HG02884 (cell line): ENCODE measurements around the gene OSCP1.

ENCODE experiments used
- ATAC-seq: cut with Tn5 transposase; IDR thresholded peaks from one replicate; pipeline ENCODE4 v1.9.1; 2021; ENCODE audit warnings: mild to moderate bottlenecking, moderate library complexity; ENCODE audit not compliant: unreplicated experiment

Gene OSCP1

DNA sequence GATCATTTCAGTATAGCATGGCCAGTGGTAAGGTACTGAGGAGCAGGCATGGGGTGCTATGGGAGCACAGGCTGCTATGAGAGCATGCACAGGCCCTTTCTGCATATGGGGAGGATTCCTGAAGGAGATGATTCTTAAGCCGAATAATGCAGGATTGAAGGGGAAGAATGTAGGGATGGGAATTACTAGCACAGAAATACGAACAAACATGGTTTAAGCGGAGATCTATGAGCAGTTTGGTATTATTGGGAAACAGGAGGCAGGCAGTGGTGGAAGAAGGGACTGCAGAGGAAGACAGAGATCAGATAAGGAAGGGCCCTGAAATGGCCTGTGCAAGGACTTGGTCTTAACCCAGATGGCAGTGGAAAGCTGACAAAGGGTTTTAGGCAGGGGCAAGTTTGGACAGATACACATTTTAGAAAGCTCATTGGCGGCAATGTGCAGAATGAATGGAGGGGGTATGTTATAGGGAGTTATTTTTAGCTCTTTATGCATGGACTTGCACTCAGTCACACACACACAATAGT is 1.7 kb downstream of the OSCP1 start:
- no peak for ATAC-seq

DNA sequence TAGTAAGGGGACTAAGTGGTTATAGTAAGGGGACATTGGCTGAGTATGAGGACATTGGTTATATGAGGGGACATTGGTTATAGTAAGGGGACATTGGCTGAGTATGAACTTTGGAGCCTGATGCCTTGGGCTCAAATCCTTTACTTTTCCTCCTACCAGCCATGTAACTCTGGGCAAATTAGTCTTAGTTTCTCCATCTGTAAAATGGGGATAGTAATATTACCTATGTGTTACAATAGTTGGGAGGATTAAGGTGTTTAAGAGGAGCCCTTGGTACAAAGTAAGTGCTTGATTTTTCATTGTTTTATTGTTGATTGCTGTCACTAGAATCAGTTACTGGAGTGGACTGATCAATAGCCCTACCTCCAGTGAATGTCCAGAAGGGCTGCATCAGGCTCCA is 2.8 kb downstream of the OSCP1 start:
- ATAC-seq: no peak

DNA sequence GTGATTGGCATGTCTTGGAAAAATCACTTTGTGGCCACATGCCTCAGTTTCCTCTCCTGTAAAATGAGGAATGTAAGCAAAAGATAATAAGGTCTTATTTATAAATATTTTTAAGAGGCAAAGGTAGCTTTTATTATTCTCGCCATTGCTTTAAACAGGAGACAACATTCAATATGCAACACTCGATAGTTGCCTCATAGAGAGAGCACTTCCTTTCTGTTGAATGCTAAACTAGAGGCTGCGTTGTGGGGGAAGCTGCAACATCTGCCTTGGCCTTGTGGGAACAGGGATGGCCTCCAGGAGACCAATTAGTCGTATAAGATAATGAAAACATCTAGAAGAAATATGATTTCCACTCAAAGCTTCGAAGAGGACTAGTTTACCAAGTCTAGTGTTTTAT is 3.5 kb downstream of the OSCP1 start:
- no peak for ATAC-seq

DNA sequence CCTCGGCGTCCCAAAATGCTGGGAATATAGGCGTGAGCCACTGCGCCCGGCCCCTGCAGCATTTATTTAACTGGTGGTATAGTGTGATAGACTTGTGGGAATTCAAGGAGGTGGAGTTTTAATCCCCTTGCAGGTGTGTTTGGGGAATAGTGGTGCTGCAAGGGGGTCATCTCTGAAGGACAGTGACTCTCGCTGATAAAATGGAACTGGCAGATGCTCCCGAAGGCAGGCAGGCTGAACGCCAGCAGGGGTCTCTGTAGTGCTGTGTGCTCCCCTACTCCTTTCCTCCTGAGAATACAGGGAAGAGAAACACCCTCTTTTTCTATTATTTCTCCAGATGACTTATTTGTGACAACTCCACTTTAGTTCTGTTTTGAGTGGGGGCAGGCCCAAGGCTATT is 4.0 kb downstream of the OSCP1 start:
- ATAC-seq: no peak

DNA sequence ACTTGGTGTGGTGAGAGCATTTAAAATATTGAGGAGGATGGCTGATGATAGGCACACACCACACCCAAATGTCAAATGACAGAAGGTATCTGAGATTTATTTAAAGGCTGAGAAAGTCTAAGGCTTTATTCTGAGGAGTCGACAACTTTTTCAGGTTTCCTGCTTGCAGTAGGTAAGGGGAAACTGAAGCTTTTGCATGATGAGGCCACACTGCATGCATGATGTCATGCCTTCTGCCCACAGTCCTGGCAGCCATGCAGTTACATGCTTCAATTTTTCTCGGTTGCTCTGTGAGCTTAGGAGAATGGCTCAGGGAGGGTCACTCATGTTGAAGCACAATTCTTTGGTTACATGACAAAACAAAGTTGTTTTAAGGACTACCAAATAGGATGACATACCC is 7.0 kb downstream of the OSCP1 start:
- no peak for ATAC-seq

DNA sequence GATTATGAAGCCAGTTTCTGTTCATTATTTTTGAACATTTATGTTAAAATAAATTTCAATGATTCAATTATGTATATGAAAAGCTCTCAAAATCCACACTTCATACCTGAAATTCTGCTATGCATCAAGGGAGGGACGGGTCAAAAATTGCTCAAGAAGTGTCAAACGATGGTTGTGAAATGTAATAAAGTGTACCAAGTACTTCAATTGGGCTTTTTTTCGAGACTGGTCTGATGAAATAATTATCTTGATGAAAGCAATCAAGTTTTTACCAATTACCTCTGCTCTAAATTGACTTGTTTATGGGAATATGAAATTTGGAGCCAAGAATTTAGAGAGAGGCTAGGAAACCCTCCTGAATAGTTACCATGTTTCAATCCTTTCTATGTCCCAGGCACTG is 7.9 kb downstream of the OSCP1 start:
- ATAC-seq: no peak

DNA sequence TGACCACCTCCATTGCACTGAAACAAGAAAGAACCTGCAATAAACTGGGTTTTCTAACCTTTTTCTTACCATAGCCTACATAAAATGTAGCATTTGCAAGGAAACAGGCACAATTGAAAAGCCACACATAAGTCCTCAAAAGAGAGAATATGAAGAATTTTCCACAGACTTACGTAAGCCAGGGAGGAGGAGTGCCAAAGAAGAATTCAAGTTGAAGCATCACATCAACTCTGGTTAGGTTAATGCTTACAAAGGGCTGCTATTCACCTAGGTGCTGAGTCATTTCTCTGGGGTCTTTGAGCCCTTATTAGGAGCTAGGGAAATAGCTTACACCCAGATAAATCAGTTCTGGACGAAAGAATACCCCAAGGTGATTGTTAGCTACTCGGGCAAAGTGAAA is 9.6 kb downstream of the OSCP1 start:
- no peak for ATAC-seq

DNA sequence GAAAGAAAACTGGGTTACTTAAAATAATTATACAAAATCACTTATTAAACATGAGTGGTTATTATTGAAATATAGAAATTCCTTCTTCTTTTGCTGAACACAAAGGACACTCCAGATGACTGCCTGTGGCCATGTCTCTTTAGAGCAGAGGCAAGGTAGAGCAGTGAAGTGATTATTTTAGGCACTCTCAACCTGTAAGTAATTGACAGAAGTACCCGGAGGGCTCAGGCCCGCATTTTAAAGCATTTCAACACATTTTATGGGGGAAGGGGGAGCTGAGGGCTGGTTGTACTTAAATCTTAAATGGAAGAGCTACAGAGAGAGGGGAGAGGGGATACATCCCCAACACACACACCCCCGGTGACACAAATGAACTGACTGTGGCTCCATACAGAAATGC is 10.2 kb downstream of the OSCP1 start:
- ATAC-seq: no peak

DNA sequence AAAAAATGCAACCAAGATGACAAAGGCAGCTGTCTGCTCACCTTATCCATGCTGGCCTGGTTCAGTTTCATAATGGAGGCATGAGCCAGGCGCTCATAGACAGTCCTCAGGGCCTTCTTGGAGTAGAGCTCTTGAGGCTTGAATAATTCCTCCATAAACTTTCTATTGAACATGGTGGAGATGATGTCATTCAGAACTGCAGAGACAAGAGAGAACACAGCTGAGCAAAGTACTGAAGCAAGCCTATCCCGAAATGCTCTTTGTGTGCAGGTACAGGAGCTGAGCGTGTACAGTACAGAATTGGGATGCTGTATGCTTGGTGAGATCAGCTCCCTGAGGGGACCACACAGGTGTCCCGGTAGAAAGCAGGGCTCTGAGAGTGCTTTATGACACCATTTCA is 11.5 kb downstream of the OSCP1 start:
- no peak for ATAC-seq

DNA sequence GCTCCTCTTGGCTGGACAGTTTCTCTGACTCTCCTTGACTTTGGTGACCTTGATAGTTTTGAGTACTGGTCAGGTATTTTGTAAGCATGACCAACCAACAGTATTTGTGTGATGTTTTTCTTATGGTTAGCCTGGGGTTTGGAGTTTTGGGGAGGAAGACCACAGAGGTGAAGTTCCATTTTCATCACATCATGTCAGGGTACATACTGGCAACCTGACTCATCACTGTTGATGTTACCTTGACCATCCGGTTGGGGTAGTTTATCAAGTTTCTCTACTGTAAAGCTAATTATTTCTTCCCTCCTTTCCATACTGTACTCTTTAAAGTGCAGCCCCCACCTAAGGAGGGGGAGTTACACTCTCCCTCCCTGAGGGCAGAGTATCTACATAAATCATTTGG is 13.4 kb downstream of the OSCP1 start:
- no peak for ATAC-seq

DNA sequence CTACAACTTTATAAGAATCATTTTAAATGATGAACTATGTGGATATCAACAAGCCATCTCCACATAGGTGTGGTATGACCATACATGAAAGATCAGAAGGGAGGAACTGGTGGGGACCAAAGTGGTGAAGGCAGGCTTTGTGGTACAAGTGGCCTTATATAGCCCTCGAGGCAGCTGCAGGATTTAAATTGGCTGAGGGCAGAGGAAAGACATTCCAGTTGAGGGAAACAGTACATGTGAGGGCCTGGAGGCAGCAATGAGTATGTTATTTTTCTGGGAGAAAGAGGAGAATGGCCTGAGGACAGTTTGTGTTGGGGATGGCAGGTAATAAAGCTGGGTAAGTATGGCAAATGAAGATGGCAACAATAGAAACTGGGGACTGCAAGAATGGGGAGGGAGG is 17.1 kb downstream of the OSCP1 start:
- no peak for ATAC-seq

DNA sequence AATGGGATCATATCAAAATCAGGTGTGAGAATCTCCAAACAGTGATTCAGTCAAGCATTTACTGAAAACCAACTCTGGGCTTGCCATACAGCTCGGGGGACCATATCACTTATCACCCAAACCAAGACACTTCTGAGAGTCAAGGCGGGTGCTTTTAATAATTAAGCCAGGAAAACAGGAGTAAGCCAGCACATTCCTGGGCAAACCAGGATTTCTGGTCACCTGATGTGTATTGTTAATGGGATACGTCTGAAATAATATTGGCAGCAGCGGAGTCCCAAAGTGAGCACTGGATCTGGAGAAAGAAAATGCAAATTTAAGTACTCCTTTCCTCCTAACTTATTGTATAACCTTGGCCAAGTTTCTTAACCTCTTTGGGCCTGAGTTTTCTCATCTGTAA is 17.6 kb downstream of the OSCP1 start:
- ATAC-seq: no peak

DNA sequence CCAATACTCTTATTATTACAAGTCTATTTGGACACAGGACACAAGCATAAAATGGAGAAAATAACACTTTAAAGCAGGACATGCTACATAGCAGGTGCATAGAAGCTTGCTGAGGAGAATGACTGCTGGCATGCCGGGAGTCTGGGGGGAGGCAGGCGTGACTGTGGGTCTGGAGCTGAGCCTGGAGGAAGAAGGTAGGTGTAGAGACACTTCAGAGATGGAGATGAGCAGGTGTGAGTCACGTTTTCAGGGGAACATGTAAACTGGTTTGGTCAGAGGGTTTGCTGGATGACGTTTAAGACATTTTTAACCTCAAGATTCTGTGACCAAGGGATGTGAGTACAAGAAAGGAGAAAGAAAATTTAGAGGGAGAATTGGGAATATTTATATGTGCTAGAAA is 24.5 kb downstream of the OSCP1 start:
- ATAC-seq: no peak

DNA sequence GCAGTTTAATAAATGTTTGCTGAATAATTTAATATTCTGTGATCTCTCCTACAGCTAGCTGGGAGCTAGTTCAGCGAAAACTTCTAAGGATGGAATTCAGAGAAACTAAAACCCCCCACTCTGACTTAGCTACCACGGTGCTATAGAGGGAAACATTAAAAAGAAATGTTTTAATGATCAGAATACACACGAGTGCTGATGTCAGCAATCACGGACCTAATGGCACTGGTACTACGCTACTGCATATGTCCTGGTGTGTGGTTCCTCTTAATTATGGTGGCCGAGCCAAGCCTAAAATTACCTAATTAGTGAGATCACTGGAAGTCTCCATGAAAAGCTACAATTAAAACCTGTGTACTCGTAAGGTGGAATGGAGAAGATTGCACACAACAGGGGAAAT is 28.6 kb downstream of the OSCP1 start:
- no peak for ATAC-seq

DNA sequence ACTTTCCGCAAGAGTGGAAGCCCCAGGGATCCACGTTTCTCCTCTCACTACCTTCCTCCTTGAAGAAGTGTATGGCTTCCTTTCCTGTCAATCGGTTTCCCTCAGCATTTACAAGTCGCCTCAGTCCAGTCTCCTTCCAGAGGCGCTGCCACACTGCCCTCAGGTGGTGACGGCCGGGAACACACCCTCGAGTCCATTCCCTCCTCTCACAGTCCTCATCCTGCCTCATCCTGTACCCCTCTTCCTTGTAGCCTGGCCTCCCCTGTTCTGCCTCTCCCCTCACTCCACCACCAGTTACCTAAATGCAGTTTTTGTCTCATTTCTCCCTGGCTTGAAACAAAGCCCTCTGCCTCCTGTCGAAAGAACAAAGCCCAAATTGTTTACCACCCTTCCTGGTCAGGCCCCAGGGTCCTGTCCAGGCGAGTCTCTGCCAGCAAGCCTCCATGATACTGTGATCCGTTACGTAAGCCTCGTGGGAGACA is 29.4 kb downstream of the OSCP1 start:
- no peak for ATAC-seq

DNA sequence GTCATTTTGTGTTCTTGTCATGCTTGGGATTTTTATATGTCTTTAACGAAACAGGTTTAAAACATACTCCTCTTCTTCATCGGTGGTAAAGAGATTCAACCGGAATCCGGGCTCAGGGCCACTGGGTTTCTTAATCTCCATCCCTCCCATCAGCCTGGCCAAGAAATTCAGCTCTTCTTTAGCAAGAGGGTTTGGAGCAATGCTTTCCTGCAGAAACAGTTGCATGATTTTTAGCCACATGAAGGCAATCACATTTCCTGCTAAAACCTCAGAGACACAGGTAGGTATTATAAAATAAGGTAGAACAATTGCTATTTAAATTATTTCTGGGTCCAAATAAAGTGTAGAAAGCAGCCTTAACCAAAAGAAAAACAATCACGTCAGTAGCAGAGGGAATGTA is 29.8 kb downstream of the OSCP1 start:
- ATAC-seq: no peak

DNA sequence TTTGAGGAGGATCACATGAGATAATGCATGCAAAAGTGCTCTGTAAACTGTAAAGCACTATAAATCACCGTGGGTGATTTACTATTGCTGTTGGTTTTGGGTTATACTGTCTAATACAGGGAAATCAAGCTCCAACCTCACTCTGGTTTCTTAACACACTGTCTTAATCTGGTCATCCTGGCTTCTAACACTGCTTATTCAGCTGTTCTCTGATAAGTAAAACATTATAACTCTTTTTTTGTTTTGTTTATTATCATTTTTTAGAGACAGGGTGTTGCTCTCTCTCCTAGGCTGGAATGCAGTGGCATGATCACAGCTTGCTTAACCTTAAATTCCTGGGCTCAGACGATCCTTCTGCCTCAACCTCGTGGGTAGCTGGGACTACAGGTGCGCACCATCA is 30.7 kb downstream of the OSCP1 start:
- ATAC-seq: no peak

DNA sequence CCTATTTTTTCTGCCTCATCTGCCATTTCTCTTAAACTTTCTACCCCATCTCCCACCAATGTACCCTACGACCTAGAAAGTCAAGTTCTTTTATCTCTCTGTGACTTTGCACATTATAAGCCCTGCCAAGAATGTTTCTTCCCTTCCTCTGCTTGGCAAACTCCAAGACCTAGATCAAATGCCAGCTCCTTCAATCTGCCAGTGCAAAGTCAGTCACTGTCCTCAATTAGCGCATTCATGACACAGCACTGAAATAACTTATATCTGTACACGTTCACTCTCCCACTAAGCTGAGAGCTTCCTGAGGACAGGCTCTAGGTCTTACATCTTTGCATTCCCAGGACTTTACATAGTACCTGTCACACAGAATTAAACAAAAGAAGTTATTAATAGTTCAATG is 31.1 kb downstream of the OSCP1 start:
- no peak for ATAC-seq

DNA sequence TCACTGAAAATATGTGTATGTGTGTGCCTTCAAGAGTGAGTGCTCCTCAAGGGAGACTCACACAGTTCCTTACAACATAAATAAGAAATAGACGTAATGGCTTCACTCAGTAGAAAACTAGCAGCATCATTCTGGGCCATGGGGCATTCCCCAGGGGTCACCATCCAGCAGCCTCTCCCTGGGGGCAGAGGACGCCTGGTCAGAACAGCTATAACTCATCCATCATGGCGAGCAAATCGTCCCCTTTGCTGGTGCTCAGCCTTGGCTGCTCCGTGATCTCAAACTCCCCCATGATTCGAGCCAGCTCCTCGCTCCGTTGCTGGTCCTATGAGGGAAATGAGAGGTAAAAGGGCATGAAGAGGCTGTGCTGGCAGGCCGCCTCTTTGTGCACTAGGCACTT is 32.3 kb downstream of the OSCP1 start:
- ATAC-seq: no peak

DNA sequence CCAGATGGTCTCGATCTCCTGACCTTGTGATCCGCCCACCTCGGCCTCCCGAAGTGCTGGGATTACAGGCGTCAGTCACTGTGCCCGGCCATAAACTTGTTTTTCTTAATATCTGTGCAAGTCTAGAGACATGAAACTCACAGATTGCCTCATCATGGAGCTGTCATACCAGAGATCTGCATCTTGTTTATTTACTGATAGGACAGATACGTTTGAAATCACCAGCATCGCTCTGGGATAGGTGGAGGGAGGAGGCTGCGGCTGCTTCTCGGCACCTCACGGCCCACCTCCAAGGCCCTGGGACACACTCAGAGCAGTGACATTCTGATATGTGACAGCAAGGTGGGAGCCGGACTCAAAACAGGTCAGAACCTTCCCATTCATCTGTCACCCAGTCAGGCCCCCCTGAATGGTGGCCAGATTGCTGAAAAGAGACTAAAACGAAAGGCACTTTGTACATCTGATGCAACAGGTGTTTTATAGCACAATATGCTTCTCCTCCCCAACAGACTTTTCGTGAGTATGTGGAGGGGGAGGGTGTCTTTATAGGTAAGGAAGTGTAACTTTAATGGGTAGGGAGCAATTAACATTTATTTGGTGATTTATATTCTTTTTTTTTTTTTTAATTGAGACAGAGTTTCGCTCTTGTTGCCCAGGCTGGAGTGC is 34.5 kb downstream of the OSCP1 start:
- ATAC-seq: no peak

DNA sequence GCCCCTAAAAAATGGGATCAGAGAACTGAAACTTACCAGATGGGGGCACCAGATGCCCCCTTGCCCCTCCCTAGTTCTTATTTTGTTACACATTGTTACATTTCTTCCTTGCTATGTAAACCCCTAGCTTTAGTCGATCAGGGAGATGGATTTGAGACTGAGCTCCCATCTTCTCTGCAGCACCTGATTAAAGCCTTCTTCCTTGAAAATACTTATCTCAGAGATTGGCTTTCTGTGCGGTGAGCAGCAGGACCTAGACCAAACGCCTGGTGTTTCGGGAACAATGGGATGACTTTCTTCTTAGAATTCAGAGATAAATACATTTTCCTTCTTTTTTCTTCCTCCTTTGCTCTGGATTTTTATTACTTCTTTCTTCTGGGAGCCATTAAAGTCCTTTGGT is 35.9 kb downstream of the OSCP1 start:
- no peak for ATAC-seq

DNA sequence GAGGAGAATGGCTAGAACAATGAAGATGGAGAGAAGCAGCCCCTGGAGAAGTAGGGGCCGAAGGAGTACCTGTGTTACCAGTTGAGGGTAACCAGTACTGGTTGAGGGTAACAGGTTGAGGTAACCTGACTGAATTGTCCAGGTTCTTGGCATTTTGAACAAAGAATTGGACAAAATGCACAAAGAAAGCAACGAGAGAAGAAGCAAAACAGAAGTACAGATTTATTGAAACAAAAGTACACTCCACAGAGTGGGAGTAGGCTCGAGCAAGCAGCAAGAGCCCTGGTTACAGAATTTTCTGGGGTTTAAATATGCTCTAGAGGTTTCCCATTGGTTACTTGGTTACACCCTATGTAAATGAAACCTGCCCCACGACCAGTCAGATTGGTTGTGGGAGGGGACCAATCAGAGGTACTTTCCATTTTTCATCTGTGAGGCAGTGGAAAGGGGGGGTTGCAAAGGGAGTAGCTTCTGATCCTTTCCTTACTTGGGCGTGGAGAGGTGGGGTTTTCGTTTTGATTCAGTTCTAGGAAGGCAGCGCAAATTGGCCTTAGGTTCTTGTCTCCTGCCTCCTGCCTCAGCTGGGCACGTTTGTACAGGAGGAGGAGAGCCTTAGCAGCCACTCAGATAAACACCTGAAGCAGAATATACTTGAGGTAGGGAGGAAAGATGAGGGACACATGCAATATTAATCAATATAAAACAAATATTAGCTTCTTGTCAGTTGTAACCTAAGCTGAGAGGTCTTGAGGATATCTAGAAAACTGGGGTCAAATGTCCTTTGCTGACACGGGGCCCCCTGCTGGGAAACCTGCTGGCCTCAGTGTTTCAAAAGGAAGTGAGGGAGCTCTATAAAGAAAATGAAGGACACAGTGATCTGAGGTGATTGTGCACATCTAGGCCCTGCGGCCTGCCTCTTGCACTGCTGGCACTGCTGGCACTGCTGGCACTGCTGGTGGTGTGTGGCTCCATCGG is 38.3 kb downstream of the OSCP1 start:
- no peak for ATAC-seq
